ENCODE measurements around the gene SYVN1.
"Not testable (repeated sequence)": the region's sequence is repeated elsewhere in the genome, so short reads cannot be mapped to it uniquely, and the experiment has no call there.

SYVN1 gene

DNA sequence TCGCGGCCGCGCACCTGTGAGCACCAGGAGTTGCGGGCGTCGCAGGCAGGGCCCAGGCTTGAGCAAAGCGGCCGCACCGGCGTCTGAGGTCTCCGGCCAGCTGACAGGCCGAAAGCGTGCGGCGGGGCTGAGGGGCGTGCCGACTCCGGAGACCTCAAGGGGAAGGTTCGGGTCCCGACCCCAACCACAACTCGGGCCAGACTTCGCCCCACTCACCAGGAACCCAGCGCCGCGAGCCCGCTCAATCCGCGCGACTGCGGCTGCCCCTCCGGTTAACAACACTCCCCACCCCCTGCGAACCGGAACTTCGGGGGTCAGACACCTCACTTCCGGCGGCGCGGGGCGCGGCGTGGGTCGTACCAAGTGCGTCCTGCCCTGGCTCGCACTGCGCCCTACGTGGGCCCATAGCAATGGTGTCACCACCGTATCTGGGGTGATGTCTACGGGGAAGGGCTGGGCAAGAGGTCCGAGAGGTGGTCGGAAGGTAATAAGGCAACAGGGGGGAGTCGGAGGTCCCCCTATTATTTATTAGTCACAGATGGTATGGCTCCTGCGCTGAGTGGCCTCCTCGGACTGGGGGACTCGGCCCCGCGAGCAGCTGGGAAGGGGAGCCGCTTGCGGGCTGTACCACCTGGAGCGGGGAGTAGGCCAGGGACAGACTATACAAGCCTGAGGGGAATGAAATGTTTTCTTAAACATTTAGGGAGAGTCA is at the start of gene SYVN1:
SYVN1 (minus strand) TSS at position 280 of the 712 bp plus-strand sequence. CDS start 918 bp downstream, outside the sequence.
- peak; percentile 86 for DNase-seq

- DNase-seq = no peak
These were observed 49.0 kb upstream of the SYVN1 start for GRCh38 chr11:65183201-65183891.

DNA sequence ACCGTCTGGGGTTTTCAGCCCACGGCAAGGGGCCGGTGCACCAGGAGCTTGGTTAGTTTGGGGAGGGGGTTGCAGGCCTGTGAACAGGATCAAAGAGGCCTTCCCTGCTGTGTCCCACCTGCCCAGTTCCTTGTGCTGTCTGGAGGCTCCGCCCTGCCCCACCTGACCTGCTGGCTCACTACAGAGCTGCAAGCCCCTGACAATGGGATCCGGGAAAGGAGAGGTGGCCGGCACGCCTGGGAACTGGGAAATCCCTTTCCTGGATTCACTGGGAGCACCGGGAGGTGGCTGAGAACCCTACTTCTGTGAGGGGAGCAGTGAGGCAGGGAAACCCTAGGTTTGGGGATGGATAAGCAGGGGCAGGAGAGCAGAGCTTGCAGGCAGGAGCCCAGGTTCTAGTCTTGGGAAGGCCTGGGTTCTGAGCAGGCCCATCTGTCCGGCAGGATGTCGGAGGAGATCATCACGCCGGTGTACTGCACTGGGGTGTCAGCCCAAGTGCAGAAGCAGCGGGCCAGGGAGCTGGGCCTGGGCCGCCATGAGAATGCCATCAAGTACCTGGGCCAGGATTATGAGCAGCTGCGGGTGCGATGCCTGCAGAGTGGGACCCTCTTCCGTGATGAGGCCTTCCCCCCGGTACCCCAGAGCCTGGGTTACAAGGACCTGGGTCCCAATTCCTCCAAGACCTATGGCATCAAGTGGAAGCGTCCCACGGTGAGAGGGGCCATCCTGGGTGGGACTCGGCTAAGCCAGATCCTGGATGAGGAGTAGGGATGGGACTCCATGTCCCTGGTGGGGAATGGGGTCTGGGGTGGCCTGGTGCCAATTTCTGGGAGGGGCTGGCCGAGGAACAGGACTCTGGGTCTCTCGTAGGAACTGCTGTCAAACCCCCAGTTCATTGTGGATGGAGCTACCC is 48.2 kb upstream of the SYVN1 start:
- peak; percentile 50 for DNase-seq

DNA sequence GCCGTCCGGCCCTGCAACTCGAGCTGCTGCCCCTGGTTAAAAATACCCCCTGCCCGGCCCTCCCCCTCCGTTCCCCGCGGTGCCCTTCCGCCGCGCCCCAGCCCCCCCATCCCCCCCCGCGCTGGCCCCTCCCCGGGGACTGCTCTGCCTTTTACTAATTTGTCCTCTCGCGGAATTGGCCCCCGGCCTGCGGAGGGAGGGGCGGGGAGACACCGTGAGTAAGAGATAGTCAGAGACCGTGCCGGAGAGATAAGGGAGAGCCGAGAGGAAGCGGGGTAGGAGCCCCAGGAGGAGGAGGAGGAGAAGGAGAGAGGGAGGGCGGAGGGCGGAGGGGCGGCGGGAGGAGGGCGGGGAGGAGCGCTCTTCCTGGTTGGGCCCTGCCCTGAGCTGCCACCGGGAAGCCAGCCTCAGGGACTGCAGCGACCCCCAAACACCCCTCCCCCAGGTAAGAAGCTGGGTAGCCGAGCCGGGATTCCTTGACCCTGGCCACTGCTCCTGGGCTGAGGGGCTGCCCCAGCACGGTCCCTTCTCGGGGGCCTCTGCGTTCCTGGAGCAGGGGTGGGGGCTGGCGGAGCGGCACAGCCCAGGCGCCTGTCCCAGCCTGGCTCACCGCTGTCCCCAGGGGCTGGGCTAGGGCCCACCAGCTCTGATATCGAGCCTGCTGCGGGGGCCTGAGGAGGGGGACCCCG is 47.4 kb upstream of the SYVN1 start, which contains the start of gene CAPN1:
CAPN1 (plus strand) TSS at position 360 of the 689 bp plus-strand sequence. CDS start 774 bp downstream, outside the sequence.
- peak; percentile 53 for DNase-seq

DNA sequence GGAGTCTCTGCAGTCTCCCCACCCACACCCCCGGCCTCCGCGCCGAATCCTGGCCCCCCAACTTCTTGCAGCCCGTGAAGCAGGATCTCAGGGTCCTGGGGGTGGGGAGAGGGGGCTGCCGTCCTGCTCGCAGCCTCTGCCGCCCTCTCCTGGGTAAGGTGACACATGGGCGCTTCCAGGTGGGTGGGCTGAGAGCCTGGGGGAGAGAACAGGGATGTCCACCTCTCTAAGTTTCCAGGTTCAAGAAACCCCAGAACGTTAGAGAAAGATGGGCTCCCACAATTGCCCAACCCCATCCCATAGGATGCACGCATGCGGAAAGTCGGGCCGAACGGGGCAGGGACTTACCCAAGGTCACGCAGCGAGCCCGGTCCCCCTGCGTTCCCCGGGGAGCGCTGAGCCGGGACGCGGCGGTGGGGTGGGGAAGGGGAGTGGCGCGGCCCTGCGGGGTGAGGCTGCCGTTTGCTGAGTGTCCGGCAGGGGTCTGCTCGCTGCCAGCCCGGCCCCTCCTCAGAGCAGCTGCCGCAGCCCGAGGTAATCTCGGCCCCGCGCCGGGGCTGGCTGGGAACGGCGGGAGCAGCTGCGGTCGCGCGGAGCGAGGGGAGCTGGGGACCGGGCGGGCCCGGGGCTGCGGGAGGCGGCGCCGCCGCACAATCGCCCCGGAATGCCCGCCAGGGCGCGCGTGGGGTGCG is 46.7 kb upstream of the SYVN1 start:
- peak; percentile 38 for DNase-seq

DNA sequence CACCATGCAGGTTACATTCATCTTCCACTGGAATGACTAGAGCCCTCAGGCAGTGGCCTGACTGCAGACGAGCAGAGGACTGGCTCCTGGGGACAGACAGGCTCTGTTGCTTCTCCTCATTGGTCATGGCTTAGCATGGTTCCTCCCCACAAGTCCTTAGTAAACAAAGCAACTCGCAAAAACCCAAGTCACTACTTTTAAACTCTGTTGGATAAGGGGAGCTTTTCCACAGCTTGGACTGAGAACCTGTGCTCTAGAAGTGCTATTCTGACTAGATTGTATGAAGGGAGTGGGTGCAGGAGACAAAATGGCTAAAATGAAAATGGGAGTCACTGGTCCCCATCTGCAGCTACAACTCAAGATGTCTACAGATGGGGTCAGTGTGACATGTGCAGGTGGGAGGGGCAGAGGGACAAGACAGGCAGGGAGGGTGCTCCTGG is 40.3 kb upstream of the SYVN1 start:
- not testable (repeated sequence) for DNase-seq

- no peak for DNase-seq
These were observed 38.3 kb upstream of the SYVN1 start for GRCh38 chr11:65172600-65172999.

GRCh38 chr11:65170058-65170534 is 35.8 kb upstream of the SYVN1 start, which contains the start of gene SPDYC:
SPDYC (plus strand) TSS chr11:65170233; CDS start chr11:65171358, 1,125 bp downstream.
- DNase-seq = no peak

DNA sequence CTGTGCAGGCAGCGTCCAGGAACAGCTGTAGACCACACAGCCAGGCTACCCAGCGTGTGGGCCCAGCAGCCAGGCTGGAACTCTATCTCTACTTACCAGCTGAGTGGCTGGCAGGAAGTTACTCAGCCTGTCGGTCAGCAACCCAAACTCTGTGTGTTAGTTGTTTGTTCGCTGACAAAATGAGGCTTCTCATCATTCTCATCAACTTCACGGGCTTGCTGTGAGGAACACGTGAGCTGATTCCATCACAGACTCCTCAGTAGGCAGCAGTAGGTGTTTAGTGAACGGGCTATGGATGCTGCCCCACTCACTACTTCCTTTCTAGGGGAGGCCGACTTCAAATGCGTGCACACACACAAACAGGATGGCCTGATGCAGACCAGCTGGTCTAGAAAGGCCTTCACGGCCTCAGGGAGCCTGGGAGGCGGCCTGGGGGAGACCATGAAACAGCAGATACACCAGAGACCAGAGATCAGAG is 34.9 kb upstream of the SYVN1 start:
- no peak for DNase-seq

- no peak for DNase-seq
These were observed 33.3 kb upstream of the SYVN1 start for GRCh38 chr11:65167656-65168055.

DNA sequence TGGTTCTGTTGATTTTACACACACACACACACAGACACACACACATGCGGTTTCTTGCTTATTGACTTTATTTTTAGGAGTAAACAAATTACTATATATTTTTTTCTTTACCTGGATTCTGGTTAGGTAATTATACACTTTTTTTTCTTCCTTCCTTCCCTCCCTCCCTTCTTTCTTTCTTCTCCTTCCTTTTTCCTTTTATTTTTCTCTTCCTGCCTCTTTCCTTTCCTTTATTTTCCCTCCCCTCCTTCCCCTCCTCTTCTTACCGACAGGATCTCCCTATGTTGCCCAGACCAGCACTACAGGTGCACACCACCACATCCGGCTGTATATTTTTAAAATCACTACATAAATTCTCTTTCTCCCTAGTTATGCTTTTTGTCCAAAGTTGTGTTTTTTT is 32.6 kb upstream of the SYVN1 start:
- DNase-seq = no peak

- no peak for DNase-seq
These were observed 31.3 kb upstream of the SYVN1 start for GRCh38 chr11:65165410-65166317.

DNA sequence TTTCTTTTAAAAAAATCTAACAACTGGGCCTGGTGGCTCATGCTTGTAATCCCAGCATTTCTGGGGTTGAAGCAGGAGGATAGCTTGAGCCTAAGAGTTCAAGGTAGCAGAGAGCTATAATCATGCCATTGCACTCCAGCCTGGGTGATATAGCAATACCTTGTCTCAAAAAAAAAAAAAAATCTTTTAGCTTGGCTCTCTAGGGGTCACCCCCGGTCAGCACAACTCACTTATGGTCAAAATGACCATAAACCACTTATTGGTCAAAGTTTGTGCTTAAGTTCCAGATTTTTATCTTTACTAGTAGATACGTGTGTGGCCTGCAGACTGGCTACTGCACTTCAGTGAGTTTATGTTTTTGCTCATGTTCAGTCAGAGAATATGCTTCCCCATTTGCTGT is 29.4 kb upstream of the SYVN1 start:
- DNase-seq = no peak

GRCh38 chr11:65160643-65161042 is 26.3 kb upstream of the SYVN1 start:
- no peak for DNase-seq

DNA sequence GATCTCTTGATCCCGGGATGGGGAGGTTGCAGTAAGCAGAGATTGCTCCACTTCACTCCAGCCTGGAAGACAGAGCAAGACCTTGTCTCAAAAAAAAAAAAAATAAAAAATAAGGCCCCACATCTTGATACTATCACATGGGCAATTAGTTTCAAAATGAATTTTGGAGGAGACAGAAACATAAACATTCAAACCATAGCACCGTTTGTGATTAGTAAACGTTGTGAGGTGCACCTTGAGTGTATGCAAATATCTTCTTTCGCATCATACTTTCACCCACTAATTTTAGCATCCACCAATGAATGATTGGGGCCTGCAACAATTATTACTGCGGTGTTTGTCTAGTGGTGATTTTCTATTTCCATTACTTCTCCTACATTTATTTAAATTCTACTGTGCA is 24.7 kb upstream of the SYVN1 start:
- DNase-seq = no peak

- no peak for DNase-seq
These were observed 23.0 kb upstream of the SYVN1 start for GRCh38 chr11:65157336-65157735.

DNA sequence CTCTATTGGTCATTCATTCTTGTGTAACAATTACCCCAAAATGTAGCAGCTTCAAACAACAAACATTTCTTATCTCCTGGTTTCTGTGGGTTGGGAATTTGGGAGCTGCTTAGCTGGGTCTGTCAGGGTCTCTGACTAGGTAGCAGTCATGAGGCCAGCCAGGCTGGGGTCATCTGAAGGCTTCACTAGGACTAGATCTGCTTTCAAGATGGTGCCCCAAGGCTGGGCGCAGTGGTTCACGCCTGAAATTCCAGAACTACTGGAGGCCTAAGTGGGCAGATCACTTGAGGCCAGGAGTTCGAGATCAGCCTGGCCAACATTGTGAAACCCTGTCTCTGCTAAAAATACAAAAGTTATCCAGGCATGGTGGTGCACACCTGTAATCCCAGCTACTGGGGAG is 22.6 kb upstream of the SYVN1 start:
- no peak for DNase-seq

DNA sequence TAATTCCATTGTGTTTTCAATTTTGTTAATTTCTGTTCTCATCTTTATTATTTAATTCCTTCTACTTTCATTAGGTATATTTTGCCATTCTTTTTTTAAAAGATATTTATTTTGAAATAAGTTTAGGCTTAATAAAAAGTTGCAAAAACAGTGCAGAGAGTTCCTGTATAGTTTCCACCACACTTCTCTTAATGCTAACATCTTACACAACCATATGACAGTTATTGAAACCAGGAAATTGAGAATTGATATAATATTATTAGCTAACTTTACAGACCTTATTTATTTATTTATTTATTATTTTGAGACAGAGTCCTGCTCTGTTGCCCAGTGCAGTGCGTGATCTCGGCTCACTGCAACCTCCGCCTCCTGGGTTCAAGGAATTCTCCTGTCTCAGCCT is 21.9 kb upstream of the SYVN1 start:
- no peak for DNase-seq

DNA sequence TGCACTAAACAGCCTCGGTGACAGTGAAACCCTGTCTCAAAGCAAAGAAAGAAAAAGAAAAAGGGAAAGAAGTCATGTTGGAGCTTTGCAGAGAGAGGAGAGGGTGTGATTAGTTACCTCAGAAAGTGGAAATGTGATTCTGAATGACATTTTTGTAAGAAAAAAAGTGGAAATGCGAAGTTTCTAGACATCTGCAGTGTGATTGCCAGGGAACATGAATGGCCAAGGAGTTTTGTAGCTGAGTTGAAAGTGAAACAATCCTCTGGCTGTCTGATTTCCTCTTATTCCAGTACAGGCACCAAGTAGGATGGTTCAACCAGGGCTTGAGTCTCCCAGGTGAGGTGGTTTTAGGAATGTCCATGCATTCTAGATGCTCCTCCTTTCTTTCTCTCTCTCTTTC is 17.8 kb upstream of the SYVN1 start:
- no peak for DNase-seq

DNA sequence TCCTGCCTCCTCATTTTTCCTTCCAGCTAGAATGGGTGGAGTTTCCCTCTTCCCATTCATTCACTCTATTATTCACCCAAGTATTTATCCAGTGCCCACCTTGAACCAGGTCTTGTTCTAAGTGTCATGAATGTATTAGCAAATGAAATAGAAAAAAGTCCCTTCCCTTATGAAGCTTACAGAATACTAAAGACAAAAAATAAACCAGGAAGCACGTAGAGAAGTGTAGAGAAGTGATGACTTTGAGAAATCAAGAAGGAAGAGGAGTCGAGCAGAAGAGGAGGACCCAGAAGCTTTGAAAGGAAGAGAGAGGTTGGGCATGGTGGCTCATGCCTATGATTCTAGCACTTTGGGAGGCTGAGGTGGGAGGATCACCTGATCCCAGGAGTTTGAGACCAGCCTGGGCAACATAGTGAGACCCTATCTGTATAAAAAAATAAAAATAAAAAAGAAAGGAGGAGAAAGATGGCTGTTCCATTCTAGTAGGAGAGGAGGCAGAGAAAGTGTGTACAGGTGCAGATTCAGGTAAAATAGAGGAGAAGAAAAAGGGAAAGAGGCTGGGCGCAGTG is 17.1 kb upstream of the SYVN1 start:
- no peak for DNase-seq

Data from NCI-H510A (cell line).